HepG2 (cell line): Measurements from ENCODE around the gene CBFA2T2. TPM values are rescaled to one million over a fixed set of nuclear protein-coding genes. Genes with fewer than 3 reads are reported as not detected.

Experiments
- CSRNP1 ChIP-seq: sonication (generic); formaldehyde crosslinking; IDR thresholded peaks from 2 replicates; pipeline ENCODE4 v1.8.1; 2023; ENCODE audit warnings: mild to moderate bottlenecking, missing genetic modification reagents
- FOSL1 ChIP-seq: sonication (generic); formaldehyde crosslinking; IDR thresholded peaks from 2 replicates; pipeline ENCODE4 v1.9.0; 2021; ENCODE audit warnings: missing genetic modification reagents, borderline replicate concordance
- GABPB1 ChIP-seq: IDR thresholded peaks from 2 replicates; pipeline ENCODE4 v1.6.1; 2016; ENCODE audit warnings: mild to moderate bottlenecking, missing genetic modification reagents, moderate library complexity, missing compliant biosample characterization
- NR3C1 ChIP-seq: sonication (generic); formaldehyde crosslinking; IDR thresholded peaks from 2 replicates; pipeline ENCODE4 v1.4.0; 2020; ENCODE audit warnings: missing genetic modification reagents
- PAF1 ChIP-seq: IDR thresholded peaks from 2 replicates; pipeline ENCODE4 v1.6.1; 2016; ENCODE audit warnings: missing genetic modification reagents, missing compliant biosample characterization
- RFXAP ChIP-seq: sonication (generic); formaldehyde crosslinking; IDR thresholded peaks from 2 replicates; pipeline ENCODE4 v1.4.0; 2020; ENCODE audit warnings: missing genetic modification reagents, borderline replicate concordance
- SALL2 ChIP-seq: sonication (generic); formaldehyde crosslinking; IDR thresholded peaks from 2 replicates; pipeline ENCODE4 v1.8.1; 2023; ENCODE audit warnings: mild to moderate bottlenecking, missing genetic modification reagents, inconsistent platforms
- SNAI1 ChIP-seq: sonication (generic); formaldehyde crosslinking; IDR thresholded peaks from 2 replicates; pipeline ENCODE4 v1.5.0; 2020; ENCODE audit warnings: mild to moderate bottlenecking, missing genetic modification reagents, borderline replicate concordance
- TCF7L2 ChIP-seq: IDR thresholded peaks from 2 replicates; pipeline ENCODE4 v1.6.1; 2011; ENCODE audit warnings: mild to moderate bottlenecking, low read depth, low read length, moderate library complexity
- UBTF ChIP-seq: sonication (generic); formaldehyde crosslinking; IDR thresholded peaks from 2 replicates; pipeline ENCODE4 v1.4.0; 2020; ENCODE audit warnings: mild to moderate bottlenecking, missing genetic modification reagents
- YY1 ChIP-seq: IDR thresholded peaks from 2 replicates; pipeline ENCODE4 v1.6.1; 2011; ENCODE audit warnings: low read length, low read depth, moderate library complexity, mild to moderate bottlenecking; ENCODE audit not compliant: insufficient read depth, insufficient replicate concordance
- ZNF136 ChIP-seq: sonication (generic); formaldehyde crosslinking; IDR thresholded peaks from 2 replicates; pipeline ENCODE4 v1.8.1; 2022; ENCODE audit warnings: low read depth, mild to moderate bottlenecking, moderate library complexity, missing genetic modification reagents
- ZNF562 ChIP-seq: sonication (generic); formaldehyde crosslinking; IDR thresholded peaks from 2 replicates; pipeline ENCODE4 v1.8.0; 2022; ENCODE audit warnings: missing genetic modification reagents, borderline replicate concordance
- ZNF607 ChIP-seq: sonication (generic); formaldehyde crosslinking; IDR thresholded peaks from 2 replicates; pipeline ENCODE4 v1.5.1; 2020; ENCODE audit warnings: missing genetic modification reagents, mild to moderate bottlenecking, borderline replicate concordance
- ZNF710 ChIP-seq: sonication (generic); formaldehyde crosslinking; IDR thresholded peaks from 2 replicates; pipeline ENCODE4 v1.5.0; 2020; ENCODE audit warnings: mild to moderate bottlenecking, missing genetic modification reagents, borderline replicate concordance
- ZNF790 ChIP-seq: sonication (generic); formaldehyde crosslinking; IDR thresholded peaks from 2 replicates; pipeline ENCODE4 v1.8.0; 2022; ENCODE audit warnings: missing genetic modification reagents, mild to moderate bottlenecking, borderline replicate concordance
- polyA plus RNA-seq, 8 experiments: library from polyadenylated mRNA; depleted of rRNA in 3 of 8; stranded (reverse) in 7 of 8; unstranded in 1 of 8; fragments of >200 nt; fragmentation: Illumina TruSeq in 4 of 8; extraction: Trizol in 4 of 8; gene quantifications; 2 replicates each; pipeline versions ENCODE4 v1.2.1 to v1.2.3, GENCODE V29; 2011 to 2016; ENCODE audit warnings: low read depth in 4 of 8, missing spikeins in 1 of 8, mixed read lengths in 1 of 8; ENCODE audit not compliant: insufficient read depth in 1 of 8
- total RNA-seq, 5 experiments: library from RNA; depleted of rRNA; stranded (reverse); fragments of >200 nt; fragmentation: Illumina TruSeq; extraction: Trizol; gene quantifications; 2 replicates each; pipeline ENCODE4 v1.2.3, GENCODE V29; 2016; ENCODE audit warnings: low read depth in 1 of 5
- TF ChIP-seq, protein P1 (sequence below): sonication (generic); formaldehyde crosslinking; IDR thresholded peaks from 2 replicates; pipeline ENCODE4 v1.4.0; 2020; ENCODE audit warnings: missing genetic modification reagents
- TF ChIP-seq, protein P2 (sequence below): sonication (generic); formaldehyde crosslinking; IDR thresholded peaks from 2 replicates; pipeline ENCODE4 v1.5.1; 2020; ENCODE audit warnings: missing genetic modification reagents, mild to moderate bottlenecking, borderline replicate concordance

CBFA2T2 gene
- total and polyA plus RNA-seq, 2 of the 13 experiments (the other 11 are each of a cell fraction or from before 2014, with no cell fraction given), result 6.3 to 21.2 TPM

DNA sequence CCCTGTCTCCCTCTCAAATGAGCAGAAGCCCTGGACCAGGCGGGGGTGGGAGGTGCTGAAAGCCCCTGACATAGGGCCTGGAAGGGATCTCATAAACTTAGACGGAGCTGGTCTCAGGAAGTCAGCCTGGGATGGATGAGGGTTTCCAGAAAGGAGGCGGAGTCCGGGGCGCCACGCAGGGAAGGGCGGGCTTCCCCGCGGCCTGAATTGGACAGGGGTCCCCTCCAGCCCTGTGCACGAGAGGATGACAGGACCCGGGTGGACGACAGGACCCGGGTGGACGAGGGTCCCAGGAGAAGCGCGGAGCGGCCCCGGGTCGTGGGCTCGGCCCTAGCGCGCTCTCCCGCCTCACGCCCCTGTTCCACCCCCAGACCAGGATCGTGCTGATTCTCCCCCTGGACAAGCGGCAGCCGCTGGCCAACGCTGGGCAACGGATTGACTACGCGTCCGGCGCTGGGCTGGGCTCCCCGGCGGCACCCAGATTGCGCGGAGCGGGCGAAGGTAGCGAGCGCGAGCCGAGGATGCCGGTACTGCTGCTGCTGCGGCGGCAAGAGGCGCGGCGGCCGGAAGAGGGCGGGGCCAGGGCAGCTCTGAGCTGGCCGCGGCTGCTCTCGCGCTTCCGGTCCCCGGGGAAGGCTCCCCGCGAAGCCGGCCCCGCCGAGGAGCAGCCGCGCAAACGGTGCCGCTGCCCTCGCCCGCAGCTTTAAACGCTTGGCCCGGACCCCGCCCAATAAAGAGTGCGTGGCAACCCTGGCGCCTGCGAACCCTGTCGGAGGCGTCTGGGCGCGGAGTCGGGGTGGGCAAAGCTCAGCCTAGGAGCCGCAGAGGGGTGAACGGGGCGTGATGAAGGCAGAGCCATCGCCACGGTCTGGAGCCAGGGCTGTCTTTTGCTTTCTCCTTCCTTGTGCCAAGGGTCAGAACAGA lies 173.5 kb downstream of the CBFA2T2 start (continued):
- TF ChIP-seq UBTF (CRISPR knock-in tag), result peak; percentile 96
- no peak for TF ChIP-seq SNAI1 (CRISPR knock-in tag)
- peak; percentile 92 for TF ChIP-seq ZNF136
- TF ChIP-seq, protein P1, sequence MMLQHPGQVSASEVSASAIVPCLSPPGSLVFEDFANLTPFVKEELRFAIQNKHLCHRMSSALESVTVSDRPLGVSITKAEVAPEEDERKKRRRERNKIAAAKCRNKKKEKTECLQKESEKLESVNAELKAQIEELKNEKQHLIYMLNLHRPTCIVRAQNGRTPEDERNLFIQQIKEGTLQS (CRISPR knock-in tag), result no peak; the same call in 1 of the 2 replicates
- peak; percentile 97 for TF ChIP-seq ZNF790 (CRISPR knock-in tag)
- TF ChIP-seq, protein P2, sequence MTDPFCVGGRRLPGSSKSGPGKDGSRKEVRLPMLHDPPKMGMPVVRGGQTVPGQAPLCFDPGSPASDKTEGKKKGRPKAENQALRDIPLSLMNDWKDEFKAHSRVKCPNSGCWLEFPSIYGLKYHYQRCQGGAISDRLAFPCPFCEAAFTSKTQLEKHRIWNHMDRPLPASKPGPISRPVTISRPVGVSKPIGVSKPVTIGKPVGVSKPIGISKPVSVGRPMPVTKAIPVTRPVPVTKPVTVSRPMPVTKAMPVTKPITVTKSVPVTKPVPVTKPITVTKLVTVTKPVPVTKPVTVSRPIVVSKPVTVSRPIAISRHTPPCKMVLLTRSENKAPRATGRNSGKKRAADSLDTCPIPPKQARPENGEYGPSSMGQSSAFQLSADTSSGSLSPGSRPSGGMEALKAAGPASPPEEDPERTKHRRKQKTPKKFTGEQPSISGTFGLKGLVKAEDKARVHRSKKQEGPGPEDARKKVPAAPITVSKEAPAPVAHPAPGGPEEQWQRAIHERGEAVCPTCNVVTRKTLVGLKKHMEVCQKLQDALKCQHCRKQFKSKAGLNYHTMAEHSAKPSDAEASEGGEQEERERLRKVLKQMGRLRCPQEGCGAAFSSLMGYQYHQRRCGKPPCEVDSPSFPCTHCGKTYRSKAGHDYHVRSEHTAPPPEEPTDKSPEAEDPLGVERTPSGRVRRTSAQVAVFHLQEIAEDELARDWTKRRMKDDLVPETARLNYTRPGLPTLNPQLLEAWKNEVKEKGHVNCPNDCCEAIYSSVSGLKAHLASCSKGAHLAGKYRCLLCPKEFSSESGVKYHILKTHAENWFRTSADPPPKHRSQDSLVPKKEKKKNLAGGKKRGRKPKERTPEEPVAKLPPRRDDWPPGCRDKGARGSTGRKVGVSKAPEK (CRISPR knock-in tag), result no peak
- TF ChIP-seq TCF7L2, result no peak
- no peak for TF ChIP-seq ZNF562
- peak; percentile 99 for TF ChIP-seq CSRNP1 (CRISPR knock-in tag)
- peak; percentile 75; the same call in 1 of the 2 replicates for TF ChIP-seq RFXAP (CRISPR knock-in tag)
- peak; percentile 78 for TF ChIP-seq PAF1 (CRISPR knock-in tag)
- peak; percentile 23; the same call in 1 of the 2 replicates for TF ChIP-seq ZNF710 (CRISPR knock-in tag)
- TF ChIP-seq GABPB1 (CRISPR knock-in tag), result peak; percentile 96
- no peak for TF ChIP-seq FOSL1
- peak; percentile 87 for TF ChIP-seq SALL2 (CRISPR knock-in tag)
- TF ChIP-seq NR3C1, result no peak
- TF ChIP-seq YY1, result peak; percentile 79
- TF ChIP-seq ZNF607 (CRISPR knock-in tag), result peak; percentile 41; the same call in 1 of the 2 replicates
